ENCODE measurements around the gene COQ10B. TPM values are rescaled to one million over a fixed set of nuclear protein-coding genes. Genes with fewer than 3 reads are reported as not detected.
"Not testable (repeated sequence)": the region's sequence is repeated elsewhere in the genome, so short reads cannot be mapped to it uniquely, and the experiment has no call there.

Gene COQ10B
- total RNA-seq, 1 donor from 2014 or later: 25.6 TPM

GRCh38 chr2:197445746-197446145 is 7.6 kb upstream of the COQ10B start:
- no peak for ATAC-seq
- intact Hi-C loops (cut with micrococcal nuclease): no loop called here
- no peak for DNase-seq

GRCh38 chr2:197446844-197447243 is 6.5 kb upstream of the COQ10B start:
- intact Hi-C loops (cut with micrococcal nuclease): no loop called here
- DNase-seq: no peak
- no peak for ATAC-seq

- intact Hi-C loops (cut with micrococcal nuclease): no loop called here
- ATAC-seq: no peak
- DNase-seq: peak; percentile 56
Observed at GRCh38 chr2:197450465-197450864, 2.9 kb upstream of the COQ10B start.

- ATAC-seq; intact Hi-C loops (cut with micrococcal nuclease); DNase-seq: not testable (repeated sequence)
Observed at GRCh38 chr2:197450935-197451358, 2.4 kb upstream of the COQ10B start.

- DNase-seq: no peak
- intact Hi-C loops (cut with micrococcal nuclease): no loop called here
- no peak for ATAC-seq
Observed at GRCh38 chr2:197452754-197453122, 614 bp upstream of the COQ10B start.

- ATAC-seq: peak; percentile 71
- intact Hi-C loops (cut with micrococcal nuclease): no loop called here
- no peak for DNase-seq
Observed at GRCh38 chr2:197453914-197454398, 604 bp downstream of the COQ10B start.

- ATAC-seq: no peak
- DNase-seq: no peak
- intact Hi-C loops (cut with micrococcal nuclease): no loop called here
Observed at GRCh38 chr2:197454923-197455322, 1.6 kb downstream of the COQ10B start.

- ATAC-seq (no peak), DNase-seq (no peak)
- intact Hi-C loops (cut with micrococcal nuclease): no loop called here
Observed at GRCh38 chr2:197455428-197455827, 2.1 kb downstream of the COQ10B start.

- no peak for ATAC-seq
- DNase-seq: no peak
- intact Hi-C loops (cut with micrococcal nuclease): no loop called here
Observed at GRCh38 chr2:197460649-197461048, 7.3 kb downstream of the COQ10B start.

GRCh38 chr2:197461057-197461456 is 7.7 kb downstream of the COQ10B start:
- intact Hi-C loops (cut with micrococcal nuclease): no loop called here
- no peak for DNase-seq
- peak; percentile 38 for ATAC-seq

GRCh38 chr2:197464175-197464574 is 10.8 kb downstream of the COQ10B start:
- intact Hi-C loops (cut with micrococcal nuclease): no loop called here
- DNase-seq (no peak), ATAC-seq (no peak)

- ATAC-seq: no peak
- no peak for DNase-seq
- intact Hi-C loops (cut with micrococcal nuclease): no loop called here
Observed at GRCh38 chr2:197472166-197472565, 18.8 kb downstream of the COQ10B start.

GRCh38 chr2:197477797-197478196 is 24.4 kb downstream of the COQ10B start:
- DNase-seq (no peak), ATAC-seq (no peak)
- intact Hi-C loops (cut with micrococcal nuclease): no loop called here

- ATAC-seq (no peak), DNase-seq (no peak)
- intact Hi-C loops (cut with micrococcal nuclease): no loop called here
Observed at GRCh38 chr2:197480165-197481036, 27.0 kb downstream of the COQ10B start.

GRCh38 chr2:197484248-197484647 is 30.9 kb downstream of the COQ10B start:
- intact Hi-C loops (cut with micrococcal nuclease); DNase-seq; ATAC-seq: not testable (repeated sequence)

- ATAC-seq: no peak
- intact Hi-C loops (cut with micrococcal nuclease): no loop called here
- DNase-seq: no peak
Observed at GRCh38 chr2:197486175-197486574, 32.8 kb downstream of the COQ10B start.

- intact Hi-C loops (cut with micrococcal nuclease): no loop called here
- peak; percentile 15 for ATAC-seq
- DNase-seq: no peak
Observed at GRCh38 chr2:197487385-197487784, 34.0 kb downstream of the COQ10B start.

- DNase-seq (no peak), ATAC-seq (no peak)
- intact Hi-C loops (cut with micrococcal nuclease): loop anchor here (10.0 kb wide), 1 partner anchor 91 kb away; no protein-coding TSS in a partner anchor
Observed at GRCh38 chr2:197495433-197496134, 42.2 kb downstream of the COQ10B start.

- intact Hi-C loops (cut with micrococcal nuclease): loop anchor here (10.0 kb wide), 1 partner anchor 92 kb away; no protein-coding TSS in a partner anchor
- ATAC-seq (no peak), DNase-seq (no peak)
Observed at GRCh38 chr2:197496695-197497094, 43.3 kb downstream of the COQ10B start.

GRCh38 chr2:197497326-197497725 is 44.0 kb downstream of the COQ10B start:
- DNase-seq: no peak
- ATAC-seq: no peak
- intact Hi-C loops (cut with micrococcal nuclease): loop anchor here (10.0 kb wide), 1 partner anchor 93 kb away; no protein-coding TSS in a partner anchor

Measured in left ventricle myocardium superior (tissue), 1 donor.